Trophoblast cell (in vitro differentiated cells and primary cell): ENCODE results near the gene IRAK1.

Experiments
- DNase-seq, 2 donors: peaks; one replicate each; pipeline ENCODE4 v3.0.0-alpha.2; 2016
- H2AFZ ChIP-seq: 2 replicates; pipeline ENCODE4 v1.6.1; 2013; ENCODE audit warnings: low read length, moderate library complexity, mild to moderate bottlenecking; ENCODE audit not compliant: insufficient read depth, poor library complexity
- H2AK5ac ChIP-seq: 2 replicates; pipeline ENCODE4 v1.6.1; 2013; ENCODE audit warnings: mild to moderate bottlenecking, low read length
- H2BK120ac ChIP-seq: 2 replicates; pipeline ENCODE4 v1.6.1; 2013; ENCODE audit warnings: low read length, mild to moderate bottlenecking, moderate library complexity; ENCODE audit not compliant: insufficient read depth, poor library complexity
- H2BK12ac ChIP-seq: 2 replicates; pipeline ENCODE4 v1.6.1; 2013; ENCODE audit warnings: mild to moderate bottlenecking, low read length, moderate library complexity
- H2BK5ac ChIP-seq: 2 replicates; pipeline ENCODE4 v1.6.1; 2013; ENCODE audit warnings: low read length, low read depth, moderate library complexity, mild to moderate bottlenecking; ENCODE audit not compliant: poor library complexity
- H3K14ac ChIP-seq: 2 replicates; pipeline ENCODE4 v1.6.1; 2013; ENCODE audit warnings: mild to moderate bottlenecking, low read length
- H3K18ac ChIP-seq: 2 replicates; pipeline ENCODE4 v1.6.1; 2013; ENCODE audit warnings: mild to moderate bottlenecking, low read length
- H3K23ac ChIP-seq: 2 replicates; pipeline ENCODE4 v1.6.1; 2013; ENCODE audit warnings: low read length
- H3K27ac ChIP-seq: 2 replicates; pipeline ENCODE4 v1.5.1; 2013; ENCODE audit warnings: low read depth, mild to moderate bottlenecking, inconsistent platforms, low read length, moderate library complexity
- H3K27me3 ChIP-seq: 2 replicates; pipeline ENCODE4 v1.6.1; 2013; ENCODE audit warnings: inconsistent platforms, mild to moderate bottlenecking, low read length, moderate library complexity; ENCODE audit not compliant: insufficient read depth
- H3K36me3 ChIP-seq, 2 experiments: 1 replicate in 1 of 2; 2 replicates in 1 of 2; pipeline ENCODE4 v1.6.1; 2013; ENCODE audit warnings: low read length in 2 of 2, mild to moderate bottlenecking in 2 of 2, moderate library complexity in 1 of 2; ENCODE audit not compliant: insufficient read depth in 2 of 2, control insufficient read depth in 1 of 2
- H3K4ac ChIP-seq: 2 replicates; pipeline ENCODE4 v1.6.1; 2013; ENCODE audit warnings: low read depth, mild to moderate bottlenecking, low read length, moderate library complexity
- H3K4me1 ChIP-seq, 2 experiments: 1 replicate in 1 of 2; 2 replicates in 1 of 2; pipeline ENCODE4 v1.6.1; 2013; ENCODE audit warnings: low read length in 2 of 2, mild to moderate bottlenecking in 2 of 2, moderate library complexity in 1 of 2; ENCODE audit not compliant: insufficient read depth in 2 of 2, control insufficient read depth in 1 of 2
- H3K4me2 ChIP-seq: 2 replicates; pipeline ENCODE4 v1.6.1; 2013; ENCODE audit warnings: inconsistent platforms, mild to moderate bottlenecking, low read length, moderate library complexity
- H3K4me3 ChIP-seq: 2 replicates; pipeline ENCODE4 v1.5.1; 2013; ENCODE audit warnings: mild to moderate bottlenecking, low read depth, low read length, inconsistent platforms
- H3K79me1 ChIP-seq: one replicate; pipeline ENCODE4 v1.6.1; 2013; ENCODE audit warnings: low read length
- H3K79me2 ChIP-seq: 2 replicates; pipeline ENCODE4 v1.6.1; 2013; ENCODE audit warnings: low read length, mild to moderate bottlenecking; ENCODE audit not compliant: control insufficient read depth, insufficient read depth, poor library complexity
- H3K9ac ChIP-seq: 2 replicates; pipeline ENCODE4 v1.6.1; 2013; ENCODE audit warnings: mild to moderate bottlenecking, low read length
- H3K9me3 ChIP-seq: 2 replicates; pipeline ENCODE4 v1.6.1; 2013; ENCODE audit warnings: low read depth, mild to moderate bottlenecking, control low read depth, inconsistent platforms, low read length; ENCODE audit not compliant: insufficient read depth
- H4K12ac ChIP-seq: 2 replicates; pipeline ENCODE4 v1.6.1; 2013; ENCODE audit warnings: low read depth, mild to moderate bottlenecking, low read length, moderate library complexity
- H4K8ac ChIP-seq: 2 replicates; pipeline ENCODE4 v1.6.1; 2013; ENCODE audit warnings: low read depth, mild to moderate bottlenecking, low read length, moderate library complexity
- H4K91ac ChIP-seq: one replicate; pipeline ENCODE4 v1.6.1; 2013; ENCODE audit warnings: low read depth, mild to moderate bottlenecking, low read length, moderate library complexity
- WGBS: extraction: QIAGEN DNeasy Blood & Tissue Kit; methylation state at CpG from one replicate; pipeline ENCODE4 v1.1.7; 2013; ENCODE audit warnings: missing lambda C conversion rate; ENCODE audit not compliant: insufficient read length, insufficient coverage; ENCODE audit errors: extremely low coverage; 5-methylcytosine and 5-hydroxymethylcytosine counted together

IRAK1 gene

DNA sequence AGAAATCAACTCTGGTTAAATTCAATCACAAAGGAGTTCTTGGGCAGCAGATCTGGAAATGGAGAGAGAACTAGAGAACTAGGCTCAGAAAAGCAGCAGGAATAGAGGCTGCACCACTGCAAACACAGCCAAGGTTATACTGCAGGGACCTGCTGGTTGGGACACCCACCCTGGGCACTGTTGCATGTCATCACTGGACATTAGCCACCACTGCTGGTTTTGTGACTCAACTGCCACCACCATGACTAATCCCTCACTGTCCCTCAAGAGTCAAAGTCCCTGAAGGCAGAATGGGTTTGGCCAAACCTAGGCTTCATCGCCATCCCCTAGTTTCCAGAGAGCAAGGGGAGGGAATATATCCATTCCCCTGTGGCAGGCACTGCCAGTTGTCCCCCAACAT is 38.1 kb upstream of the IRAK1 start:
- no peak overlapping the region for H4K8ac ChIP-seq
- H2AK5ac ChIP-seq = no peak overlapping the region
- no peak overlapping the region for H3K23ac ChIP-seq
- H3K27me3 ChIP-seq = no peaks in the 10 kb centered on the region
- H3K4me2 ChIP-seq = no peak overlapping the region
- no peak overlapping the region for H3K27ac ChIP-seq
- H3K4me1 ChIP-seq = no peaks in the 10 kb centered on the region
- H3K4ac ChIP-seq = peak overlapping the region; percentile 22
- H4K91ac ChIP-seq = no peak overlapping the region
- no peak overlapping the region for H3K14ac ChIP-seq
- H3K9me3 ChIP-seq = no peaks in the 10 kb centered on the region
- H3K9ac ChIP-seq = no peak overlapping the region
- H2BK12ac ChIP-seq = no peak overlapping the region
- peak in 1 of 2 donors; percentile 30 for DNase-seq
- H2AFZ ChIP-seq = no peak overlapping the region
- H2BK5ac ChIP-seq = no peak overlapping the region
- H3K79me1 ChIP-seq = no peaks in the 10 kb centered on the region
- H2BK120ac ChIP-seq = no peak overlapping the region
- WGBS = no CpG with 5 or more reads among the region's 1 CpG
- H4K12ac ChIP-seq = no peak overlapping the region
- H3K79me2 ChIP-seq = peaks cover 2% of the 10 kb centered on the region
- H3K4me3 ChIP-seq = no peak overlapping the region
- H3K18ac ChIP-seq = no peak overlapping the region
- H3K36me3 ChIP-seq = peaks cover 5% of the 10 kb centered on the region in 2 experiments

DNA sequence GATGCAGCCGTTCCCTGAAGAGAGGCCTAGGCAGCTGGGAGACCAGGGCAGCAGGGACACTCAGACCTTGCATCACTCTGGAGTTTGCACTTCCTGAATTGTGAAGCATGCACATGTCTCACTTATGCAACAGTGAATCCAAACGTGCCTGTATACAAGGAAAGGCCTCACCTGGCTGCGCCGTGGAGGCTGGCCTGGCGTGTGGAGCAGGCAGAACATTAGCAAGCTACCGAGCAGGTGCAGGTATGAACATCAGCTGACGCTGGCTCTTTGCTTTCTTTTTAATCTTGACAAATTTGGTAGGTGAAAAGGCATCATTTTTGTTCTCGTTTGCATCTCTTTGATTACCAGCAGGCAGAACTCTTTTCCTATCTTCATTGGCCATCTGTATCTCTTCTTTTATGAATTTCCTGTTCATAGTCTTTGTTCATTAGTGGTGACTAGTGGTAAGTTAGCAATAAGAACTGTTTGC is 37.1 kb upstream of the IRAK1 start:
- DNase-seq = peak; percentile 72 to 79
- no peak overlapping the region for H4K91ac ChIP-seq

DNA sequence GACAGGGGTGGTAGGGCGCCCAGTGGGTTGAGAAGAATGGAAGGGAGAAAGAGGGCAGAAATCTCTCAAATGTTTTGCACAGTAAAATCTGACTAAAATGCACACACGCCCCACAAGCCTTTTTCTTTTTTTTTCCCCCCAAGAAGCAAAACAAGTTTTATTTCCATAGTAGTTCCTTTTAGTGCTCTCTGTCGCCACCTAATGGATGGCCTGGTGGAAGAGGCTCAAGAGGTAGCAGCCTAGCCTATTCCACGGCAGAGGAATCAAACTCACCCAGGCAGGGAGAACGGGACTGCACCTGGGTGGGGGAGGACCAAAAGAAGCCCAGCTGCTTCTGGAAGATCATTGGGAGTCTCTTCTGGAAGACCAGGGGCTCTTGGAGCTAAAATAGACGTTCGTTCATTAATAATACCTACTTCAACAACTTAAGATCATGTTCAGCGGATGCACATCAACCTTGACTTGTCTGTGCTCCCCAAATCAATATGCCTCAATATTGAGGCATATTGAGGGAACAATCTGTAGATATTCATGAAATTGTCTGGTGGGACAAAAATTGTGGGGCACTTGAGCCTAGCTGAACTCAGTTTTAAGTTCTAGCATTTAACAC is 31.6 kb upstream of the IRAK1 start:
- H3K4ac ChIP-seq = no peak overlapping the region
- no peak overlapping the region for H2AFZ ChIP-seq
- no peak overlapping the region for H3K27ac ChIP-seq
- no peak overlapping the region for H4K12ac ChIP-seq
- no peak overlapping the region for H2BK120ac ChIP-seq
- H4K8ac ChIP-seq = no peak overlapping the region
- DNase-seq = peak; percentile 46 to 74
- no peaks in the 10 kb centered on the region for H3K27me3 ChIP-seq
- peaks cover 7 to 11% of the 10 kb centered on the region in 2 experiments for H3K36me3 ChIP-seq
- peaks cover 8 to 14% of the 10 kb centered on the region in 2 experiments for H3K4me1 ChIP-seq
- no peak overlapping the region for H2AK5ac ChIP-seq
- no peak overlapping the region for H3K23ac ChIP-seq
- no peaks in the 10 kb centered on the region for H3K79me1 ChIP-seq
- H3K4me2 ChIP-seq = no peak overlapping the region
- no CpG with 5 or more reads among the region's 8 CpGs for WGBS
- H2BK5ac ChIP-seq = no peak overlapping the region
- no peaks in the 10 kb centered on the region for H3K9me3 ChIP-seq
- no peak overlapping the region for H3K14ac ChIP-seq
- H4K91ac ChIP-seq = no peak overlapping the region
- no peak overlapping the region for H3K18ac ChIP-seq
- H3K4me3 ChIP-seq = no peak overlapping the region
- no peaks in the 10 kb centered on the region for H3K79me2 ChIP-seq
- no peak overlapping the region for H2BK12ac ChIP-seq
- H3K9ac ChIP-seq = no peak overlapping the region

More for the DNA sequence above, 37.1 kb upstream of the IRAK1 start:
- no peak overlapping the region for H3K9ac ChIP-seq
- no peak overlapping the region for H3K14ac ChIP-seq
- no peak overlapping the region for H2AFZ ChIP-seq
- H4K12ac ChIP-seq = no peak overlapping the region
- H3K36me3 ChIP-seq = peaks cover 5% of the 10 kb centered on the region in 2 experiments
- H3K9me3 ChIP-seq = no peaks in the 10 kb centered on the region
- no peak overlapping the region for H3K23ac ChIP-seq
- no peak overlapping the region for H2BK5ac ChIP-seq
- no peak overlapping the region for H3K4me3 ChIP-seq
- H2BK120ac ChIP-seq = no peak overlapping the region
- no peak overlapping the region for H4K8ac ChIP-seq
- H3K27ac ChIP-seq = no peak overlapping the region
- H3K4me2 ChIP-seq = no peak overlapping the region
- no peaks in the 10 kb centered on the region for H3K4me1 ChIP-seq
- no peaks in the 10 kb centered on the region for H3K79me1 ChIP-seq
- peaks cover 2% of the 10 kb centered on the region for H3K79me2 ChIP-seq
- H3K18ac ChIP-seq = no peak overlapping the region
- no peak overlapping the region for H2BK12ac ChIP-seq
- no peaks in the 10 kb centered on the region for H3K27me3 ChIP-seq
- no peak overlapping the region for H2AK5ac ChIP-seq
- no peak overlapping the region for H3K4ac ChIP-seq
- no CpG with 5 or more reads among the region's 8 CpGs for WGBS

DNA sequence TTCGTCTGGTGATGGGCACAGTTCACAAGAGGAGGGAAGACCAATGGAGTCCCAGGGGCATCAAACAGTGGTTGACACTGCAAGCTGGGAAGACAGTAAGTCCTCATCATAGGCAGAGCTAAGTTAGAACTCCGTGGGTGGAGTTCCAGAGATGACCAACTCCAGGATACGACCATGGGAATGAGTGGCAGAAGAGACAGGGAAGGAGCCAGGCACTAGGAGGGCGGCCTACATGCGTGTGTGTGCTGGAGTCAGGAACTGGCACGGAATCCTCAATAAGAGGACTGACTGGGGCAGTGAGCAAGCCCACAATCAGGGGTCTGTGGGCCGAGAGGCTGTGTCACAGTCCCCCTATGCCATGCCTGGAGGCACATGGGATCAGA is 30.4 kb upstream of the IRAK1 start:
- no peak overlapping the region for H2BK12ac ChIP-seq
- H3K23ac ChIP-seq = no peak overlapping the region
- H4K91ac ChIP-seq = no peak overlapping the region
- no peak overlapping the region for H4K12ac ChIP-seq
- no peaks in the 10 kb centered on the region for H3K27me3 ChIP-seq
- H3K4me3 ChIP-seq = no peak overlapping the region
- H3K27ac ChIP-seq = peak overlapping the region; percentile 42
- no peaks in the 10 kb centered on the region for H3K9me3 ChIP-seq
- peaks cover 7 to 11% of the 10 kb centered on the region in 2 experiments for H3K36me3 ChIP-seq
- WGBS = no CpG with 5 or more reads among the region's 7 CpGs
- H3K79me2 ChIP-seq = peaks cover under 1% of the 10 kb centered on the region
- peak overlapping the region; percentile 13 for H3K4ac ChIP-seq
- H2BK5ac ChIP-seq = no peak overlapping the region
- H3K4me1 ChIP-seq = peaks cover 8 to 14% of the 10 kb centered on the region in 2 experiments
- H3K9ac ChIP-seq = no peak overlapping the region
- H2AK5ac ChIP-seq = peak overlapping the region; percentile 59
- H3K79me1 ChIP-seq = no peaks in the 10 kb centered on the region
- peak overlapping the region; percentile 52 for H3K18ac ChIP-seq
- H2BK120ac ChIP-seq = no peak overlapping the region
- no peak overlapping the region for H3K4me2 ChIP-seq
- H2AFZ ChIP-seq = no peak overlapping the region
- H4K8ac ChIP-seq = no peak overlapping the region
- DNase-seq = no peak
- H3K14ac ChIP-seq = no peak overlapping the region
